Uterus (tissue), 4 donors: ENCODE results near the gene CHMP1A. TPM values are rescaled to one million over a fixed set of nuclear protein-coding genes. Genes with fewer than 3 reads are reported as not detected.

Source experiments
- DNase-seq, 2 donors: peaks; one replicate each; pipeline ENCODE4 v3.0.0-alpha.2; 2019 to 2020
- H3K27ac ChIP-seq, 2 donors: fragments of 200-600 bp; sonication (generic); 1 replicate in 1 of 2; 2 replicates in 1 of 2; pipeline ENCODE4 v1.5.1; 2016 to 2018
- H3K27me3 ChIP-seq, 2 donors: fragments of 200-600 bp; sonication (generic); one replicate each; pipeline ENCODE4 v1.5.1; 2018 to 2019; ENCODE audit warnings: control low read depth in 1 of 2
- H3K36me3 ChIP-seq, 2 donors: fragments of 200-600 bp; sonication (generic); one replicate each; pipeline ENCODE4 v1.5.1; 2019; ENCODE audit warnings: control low read depth in 1 of 2
- H3K4me1 ChIP-seq, 2 donors: fragments of 200-600 bp; sonication (generic); one replicate each; pipeline ENCODE4 v1.5.1; 2018 to 2019; ENCODE audit warnings: control low read depth in 1 of 2
- H3K4me3 ChIP-seq, 2 donors: fragments of 200-600 bp; sonication (generic); 1 replicate in 1 of 2; 2 replicates in 1 of 2; pipeline ENCODE4 v1.5.1; 2018 to 2019; ENCODE audit warnings: mild to moderate bottlenecking in 1 of 2
- H3K9me3 ChIP-seq, 2 donors: fragments of 200-600 bp; sonication (generic); one replicate each; pipeline ENCODE4 v1.5.1; 2019; ENCODE audit warnings: control low read depth in 1 of 2
- CTCF ChIP-seq, 4 experiments: fragments of 200-600 bp in 2 of 4; fragments of 450-650 bp in 2 of 4; sonication (generic) in 2 of 4; IDR thresholded peaks; one replicate each; pipeline ENCODE4 v1.5.1; 2016 to 2019; ENCODE audit warnings: antibody characterized with exemption in 4 of 4, mild to moderate bottlenecking in 2 of 4, moderate library complexity in 1 of 4
- POLR2A ChIP-seq, 2 donors: fragments of 450-650 bp; IDR thresholded peaks; one replicate each; pipeline ENCODE4 v1.6.1; 2016; ENCODE audit warnings: antibody characterized with exemption in 2 of 2, mild to moderate bottlenecking in 1 of 2, moderate library complexity in 1 of 2
- intact Hi-C: fragments of 100-400 bp; cut with DNase I; formaldehyde crosslinking; loops from one replicate; pipeline ENCODE4 v1.15.1; 2023; ENCODE audit warnings: low total_unique reads
- total RNA-seq, 4 donors: library from RNA; depleted of rRNA in 3 of 4; stranded (reverse); fragments of >200 nt in 3 of 4; gene quantifications; one replicate each; pipeline versions ENCODE4 v1.1.0 to v1.2.4, GENCODE V29; 2014 to 2023
- donor health status: DM: yes; HTN: yes; CAD: no.

CHMP1A gene
- total RNA-seq, 4 donors from 2014 or later: 26.9 to 84.3 (median 58.7) TPM

GRCh38 chr16:89633064-89633631 is 24.4 kb downstream of the CHMP1A start:
- no peak for TF ChIP-seq POLR2A (IDR thresholded peaks at IDR 0.05)
- TF ChIP-seq CTCF (IDR thresholded peaks at IDR 0.05): no peak
- Histone ChIP-seq H3K9me3 (no peaks in the 10 kb centered on the region), H3K27ac (no peak overlapping the region), H3K4me3 (no peak overlapping the region), H3K27me3 (no peaks in the 10 kb centered on the region), H3K36me3 (no peaks in the 10 kb centered on the region), H3K4me1 (no peaks in the 10 kb centered on the region)
- DNase-seq: no peak
- intact Hi-C loops: no loop called here

GRCh38 chr16:89629827-89630610 is 27.5 kb downstream of the CHMP1A start:
- intact Hi-C loops: no loop called here
- Histone ChIP-seq H3K4me1 (no peaks in the 10 kb centered on the region), H3K9me3 (no peaks in the 10 kb centered on the region), H3K27me3 (no peaks in the 10 kb centered on the region), H3K4me3 (no peak overlapping the region), H3K27ac (no peak overlapping the region), H3K36me3 (no peaks in the 10 kb centered on the region)
- DNase-seq: no peak
- no peak for TF ChIP-seq CTCF (IDR thresholded peaks at IDR 0.05)
- no peak for TF ChIP-seq POLR2A (IDR thresholded peaks at IDR 0.05)

- TF ChIP-seq CTCF (IDR thresholded peaks at IDR 0.05): no peak
- TF ChIP-seq POLR2A (IDR thresholded peaks at IDR 0.05): no peak
- Histone ChIP-seq H3K27me3 (no peaks in the 10 kb centered on the region), H3K4me1 (no peaks in the 10 kb centered on the region), H3K36me3 (no peaks in the 10 kb centered on the region), H3K4me3 (no peak overlapping the region), H3K27ac (no peak overlapping the region), H3K9me3 (no peaks in the 10 kb centered on the region)
- intact Hi-C loops: no loop called here
- no peak for DNase-seq
Measured at GRCh38 chr16:89624777-89625761, 32.4 kb downstream of the CHMP1A start.

GRCh38 chr16:89623511-89624261 is 33.8 kb downstream of the CHMP1A start:
- intact Hi-C loops: no loop called here
- Histone ChIP-seq H3K27me3 (no peaks in the 10 kb centered on the region), H3K4me3 (no peak overlapping the region), H3K27ac (no peak overlapping the region), H3K9me3 (no peaks in the 10 kb centered on the region), H3K4me1 (no peaks in the 10 kb centered on the region), H3K36me3 (no peaks in the 10 kb centered on the region)
- TF ChIP-seq POLR2A (IDR thresholded peaks at IDR 0.05): no peak
- no peak for TF ChIP-seq CTCF (IDR thresholded peaks at IDR 0.05)
- peak in 1 of 2 donors; percentile 29 for DNase-seq
